Measurements from ENCODE around the gene ATP6AP2.
"Not testable (repeated sequence)": the region's sequence is repeated elsewhere in the genome, so short reads cannot be mapped to it uniquely, and the experiment has no call there.

Gene ATP6AP2

DNA sequence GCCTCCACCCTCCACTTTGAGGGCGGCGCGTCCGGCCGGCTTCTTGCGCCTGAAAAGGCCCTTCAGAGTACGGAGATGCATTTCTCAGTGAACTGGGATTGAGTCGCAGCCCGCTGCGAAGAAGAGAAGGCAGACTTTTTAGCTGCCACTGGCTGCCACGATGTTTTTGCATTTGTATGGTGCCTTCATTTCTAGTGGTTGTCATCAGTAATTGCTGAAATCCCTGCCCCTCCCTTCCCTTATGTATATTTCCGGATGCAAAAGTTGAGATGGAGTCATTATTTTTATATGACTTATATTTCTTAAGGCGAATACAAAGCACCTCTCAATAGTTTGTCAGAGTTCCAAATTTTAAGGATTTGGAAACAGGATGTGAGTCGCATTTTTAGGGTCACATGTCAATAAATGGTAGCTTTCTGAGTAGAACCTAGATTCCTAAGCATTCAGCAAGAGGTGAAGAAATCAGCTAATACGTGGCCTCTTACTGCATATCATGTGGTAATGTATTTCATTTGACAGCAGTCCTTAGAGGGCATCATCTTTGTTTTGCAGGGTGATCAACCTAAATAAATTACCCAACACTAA is 658 bp downstream of the ATP6AP2 start:
- TF ChIP-seq, protein P1, sequence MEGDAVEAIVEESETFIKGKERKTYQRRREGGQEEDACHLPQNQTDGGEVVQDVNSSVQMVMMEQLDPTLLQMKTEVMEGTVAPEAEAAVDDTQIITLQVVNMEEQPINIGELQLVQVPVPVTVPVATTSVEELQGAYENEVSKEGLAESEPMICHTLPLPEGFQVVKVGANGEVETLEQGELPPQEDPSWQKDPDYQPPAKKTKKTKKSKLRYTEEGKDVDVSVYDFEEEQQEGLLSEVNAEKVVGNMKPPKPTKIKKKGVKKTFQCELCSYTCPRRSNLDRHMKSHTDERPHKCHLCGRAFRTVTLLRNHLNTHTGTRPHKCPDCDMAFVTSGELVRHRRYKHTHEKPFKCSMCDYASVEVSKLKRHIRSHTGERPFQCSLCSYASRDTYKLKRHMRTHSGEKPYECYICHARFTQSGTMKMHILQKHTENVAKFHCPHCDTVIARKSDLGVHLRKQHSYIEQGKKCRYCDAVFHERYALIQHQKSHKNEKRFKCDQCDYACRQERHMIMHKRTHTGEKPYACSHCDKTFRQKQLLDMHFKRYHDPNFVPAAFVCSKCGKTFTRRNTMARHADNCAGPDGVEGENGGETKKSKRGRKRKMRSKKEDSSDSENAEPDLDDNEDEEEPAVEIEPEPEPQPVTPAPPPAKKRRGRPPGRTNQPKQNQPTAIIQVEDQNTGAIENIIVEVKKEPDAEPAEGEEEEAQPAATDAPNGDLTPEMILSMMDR (IDR thresholded peaks at IDR 0.05; ENCODE audit: low read depth, low read length) = no peak
- no peak for TF ChIP-seq EZH2phosphoT487 (IDR thresholded peaks at IDR 0.05; ENCODE audit: low read depth)
- H3K4me2 ChIP-seq (ENCODE audit: low read length) = peak overlapping the region; percentile 93
- peaks cover 4% of the 10 kb centered on the region; the same call in 1 of the 2 replicates for H4K20me1 ChIP-seq (ENCODE audit: insufficient read depth, low read length)
- H3K9ac ChIP-seq (ENCODE audit: low read length) = peak overlapping the region; percentile 44
- peaks cover 37% of the 10 kb centered on the region for H3K79me2 ChIP-seq (ENCODE audit: low read length)
- H3K27ac ChIP-seq (ENCODE audit: low read length) = no peak overlapping the region
- no peak overlapping the region for H2AFZ ChIP-seq (ENCODE audit: low read depth, low read length)
- H3K36me3 ChIP-seq (replicated peaks; ENCODE audit: low read depth, low read length) = no peaks in the 10 kb centered on the region
- H3K9me3 ChIP-seq (ENCODE audit: insufficient read depth, low read length) = no peaks in the 10 kb centered on the region
- H3K4me3 ChIP-seq (ENCODE audit: low read length) = peak overlapping the region; percentile 83
- H3K4me1 ChIP-seq (ENCODE audit: low read length) = peaks cover 9% of the 10 kb centered on the region
- H3K27me3 ChIP-seq (ENCODE audit: low read depth, low read length) = no peaks in the 10 kb centered on the region

DNA sequence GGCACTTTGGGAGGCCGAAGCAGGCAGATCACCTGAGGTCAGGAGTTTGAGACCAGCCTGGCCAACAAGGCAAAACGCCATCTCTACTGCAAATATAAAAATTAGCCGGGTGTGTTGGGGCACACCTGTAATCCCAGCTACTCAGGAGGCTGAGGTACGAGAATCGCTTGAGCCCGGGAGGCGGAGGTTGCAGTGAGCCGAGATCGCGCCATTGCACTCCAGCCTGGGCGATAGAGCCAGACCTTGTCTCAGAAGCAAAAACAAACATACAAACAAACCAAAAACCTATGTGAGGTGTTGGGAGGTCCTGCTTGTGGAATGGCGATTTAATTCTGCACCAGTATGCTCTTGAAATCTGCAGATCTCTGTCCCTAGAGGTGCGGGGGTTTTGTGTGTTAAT is 1.4 kb downstream of the ATP6AP2 start:
- H3K4me1 ChIP-seq (ENCODE audit: low read length); H3K27ac ChIP-seq (ENCODE audit: low read length); H3K4me3 ChIP-seq (ENCODE audit: low read length); H3K36me3 ChIP-seq (replicated peaks; ENCODE audit: low read depth, low read length); H4K20me1 ChIP-seq (ENCODE audit: insufficient read depth, low read length); H3K27me3 ChIP-seq (ENCODE audit: low read depth, low read length); H2AFZ ChIP-seq (ENCODE audit: low read depth, low read length); H3K9ac ChIP-seq (ENCODE audit: low read length); H3K9me3 ChIP-seq (ENCODE audit: insufficient read depth, low read length); H3K4me2 ChIP-seq (ENCODE audit: low read length): not testable (repeated sequence)
- H3K79me2 ChIP-seq (ENCODE audit: low read length) = peaks cover 41% of the 10 kb centered on the region

DNA sequence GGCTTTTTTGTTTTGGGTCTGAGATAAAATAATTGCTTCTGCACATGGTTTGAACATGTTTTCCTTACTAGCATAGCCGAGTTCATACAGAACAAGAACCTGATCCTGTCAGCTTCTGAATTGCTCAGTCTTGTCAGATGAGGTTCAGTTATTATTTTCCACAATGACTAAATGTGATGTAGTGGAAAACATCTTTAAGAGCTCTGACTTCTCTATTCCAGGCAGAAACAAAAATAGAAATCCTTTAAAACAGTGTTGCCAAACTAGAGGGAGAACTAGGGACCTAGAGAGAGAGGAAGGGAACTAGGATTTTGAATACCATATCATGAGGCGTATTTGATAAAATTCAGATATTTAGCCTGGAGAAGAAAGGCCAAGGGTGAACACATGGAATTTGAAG is 2.0 kb downstream of the ATP6AP2 start:
- Histone ChIP-seq H3K9ac (ENCODE audit: low read length) (no peak overlapping the region), H3K4me2 (ENCODE audit: low read length) (no peak overlapping the region), H3K27ac (ENCODE audit: low read length) (no peak overlapping the region), H3K4me3 (ENCODE audit: low read length) (no peak overlapping the region), H3K79me2 (ENCODE audit: low read length) (peaks cover 44% of the 10 kb centered on the region), H3K4me1 (ENCODE audit: low read length) (peaks cover 9% of the 10 kb centered on the region), H3K36me3 (replicated peaks; ENCODE audit: low read depth, low read length) (no peaks in the 10 kb centered on the region), H2AFZ (ENCODE audit: low read depth, low read length) (no peak overlapping the region), H3K27me3 (ENCODE audit: low read depth, low read length) (no peaks in the 10 kb centered on the region), H3K9me3 (ENCODE audit: insufficient read depth, low read length) (no peaks in the 10 kb centered on the region), H4K20me1 (ENCODE audit: insufficient read depth, low read length) (peaks cover 4% of the 10 kb centered on the region; the same call in 1 of the 2 replicates)
- TF ChIP-seq, protein P1 (IDR thresholded peaks at IDR 0.05; ENCODE audit: low read depth, low read length) = no peak
- no peak for TF ChIP-seq EZH2phosphoT487 (IDR thresholded peaks at IDR 0.05; ENCODE audit: low read depth)

DNA sequence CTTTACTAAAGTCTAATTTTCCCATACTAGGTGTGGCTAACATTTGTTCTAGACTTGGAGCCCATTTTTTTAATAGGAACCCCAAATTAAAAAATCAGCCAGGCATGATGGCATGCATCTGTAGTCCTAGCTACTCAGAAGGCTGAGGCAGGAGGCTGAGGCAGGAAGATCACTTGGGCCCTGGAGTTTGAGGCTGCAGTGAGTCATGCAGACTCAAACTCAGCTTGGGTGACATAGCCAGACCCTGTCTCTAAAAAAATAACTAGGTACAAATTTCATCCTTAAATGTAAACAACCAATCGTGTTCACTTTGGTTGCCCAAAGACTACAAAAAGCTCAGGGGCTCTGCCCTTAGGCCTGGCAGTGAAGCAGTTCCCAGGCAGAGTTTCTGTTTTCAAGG is 6.9 kb downstream of the ATP6AP2 start:
- H3K27me3 ChIP-seq (ENCODE audit: low read depth, low read length); H3K27ac ChIP-seq (ENCODE audit: low read length); H3K9me3 ChIP-seq (ENCODE audit: insufficient read depth, low read length): not testable (repeated sequence)

DNA sequence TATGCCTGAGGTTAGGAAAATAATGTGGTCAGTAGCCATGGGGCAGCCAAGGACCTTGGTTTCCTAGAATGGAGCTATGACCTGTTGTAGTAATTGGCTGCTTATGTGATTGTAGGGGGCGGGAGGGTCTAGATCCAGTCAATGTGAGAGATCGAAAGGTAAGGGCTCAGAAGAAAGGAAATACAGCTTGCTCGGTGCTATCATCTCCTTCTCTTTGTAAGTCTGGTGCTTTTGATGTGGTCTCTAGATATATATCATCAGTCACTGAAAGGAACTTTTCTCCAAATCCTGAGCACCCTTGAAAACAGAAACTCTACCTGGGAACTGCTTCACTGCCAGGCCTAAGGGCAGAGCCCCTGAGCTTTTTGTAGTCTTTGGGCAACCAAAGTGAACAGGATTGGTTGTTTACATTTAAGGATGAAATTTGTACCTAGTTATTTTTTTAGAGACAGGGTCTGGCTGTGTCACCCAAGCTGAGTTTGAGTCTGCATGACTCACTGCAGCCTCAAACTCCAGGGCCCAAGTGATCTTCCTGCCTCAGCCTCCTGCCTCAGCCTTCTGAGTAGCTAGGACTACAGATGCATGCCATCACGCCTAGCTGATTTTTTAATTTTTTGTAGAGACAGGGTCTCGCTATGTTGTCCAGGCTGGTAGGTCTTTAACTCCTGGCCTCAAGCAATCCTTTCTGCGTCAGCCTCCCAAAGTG is 9.0 kb downstream of the ATP6AP2 start:
- H3K9ac ChIP-seq (ENCODE audit: low read length); H3K9me3 ChIP-seq (ENCODE audit: insufficient read depth, low read length); H3K36me3 ChIP-seq (replicated peaks; ENCODE audit: low read depth, low read length): not testable (repeated sequence)

More for the DNA sequence above, 6.9 kb downstream of the ATP6AP2 start:
- not testable (repeated sequence) for H3K4me2 ChIP-seq (ENCODE audit: low read length); H4K20me1 ChIP-seq (ENCODE audit: insufficient read depth, low read length); H3K4me1 ChIP-seq (ENCODE audit: low read length); H3K4me3 ChIP-seq (ENCODE audit: low read length); H3K9ac ChIP-seq (ENCODE audit: low read length); H3K36me3 ChIP-seq (replicated peaks; ENCODE audit: low read depth, low read length); H2AFZ ChIP-seq (ENCODE audit: low read depth, low read length)
- H3K79me2 ChIP-seq (ENCODE audit: low read length) = peaks cover 27% of the 10 kb centered on the region

More for the DNA sequence above, 9.0 kb downstream of the ATP6AP2 start:
- H4K20me1 ChIP-seq (ENCODE audit: insufficient read depth, low read length); H3K27ac ChIP-seq (ENCODE audit: low read length); H2AFZ ChIP-seq (ENCODE audit: low read depth, low read length); H3K4me1 ChIP-seq (ENCODE audit: low read length); H3K4me3 ChIP-seq (ENCODE audit: low read length); H3K4me2 ChIP-seq (ENCODE audit: low read length); H3K27me3 ChIP-seq (ENCODE audit: low read depth, low read length): not testable (repeated sequence)
- peaks cover 12% of the 10 kb centered on the region for H3K79me2 ChIP-seq (ENCODE audit: low read length)
